ENCODE results near the gene PRMT5.

PRMT5 gene

GRCh38 chr14:22872833-22873520, 56.2 kb downstream of the PRMT5 start:
- no peak for DNase-seq

DNA sequence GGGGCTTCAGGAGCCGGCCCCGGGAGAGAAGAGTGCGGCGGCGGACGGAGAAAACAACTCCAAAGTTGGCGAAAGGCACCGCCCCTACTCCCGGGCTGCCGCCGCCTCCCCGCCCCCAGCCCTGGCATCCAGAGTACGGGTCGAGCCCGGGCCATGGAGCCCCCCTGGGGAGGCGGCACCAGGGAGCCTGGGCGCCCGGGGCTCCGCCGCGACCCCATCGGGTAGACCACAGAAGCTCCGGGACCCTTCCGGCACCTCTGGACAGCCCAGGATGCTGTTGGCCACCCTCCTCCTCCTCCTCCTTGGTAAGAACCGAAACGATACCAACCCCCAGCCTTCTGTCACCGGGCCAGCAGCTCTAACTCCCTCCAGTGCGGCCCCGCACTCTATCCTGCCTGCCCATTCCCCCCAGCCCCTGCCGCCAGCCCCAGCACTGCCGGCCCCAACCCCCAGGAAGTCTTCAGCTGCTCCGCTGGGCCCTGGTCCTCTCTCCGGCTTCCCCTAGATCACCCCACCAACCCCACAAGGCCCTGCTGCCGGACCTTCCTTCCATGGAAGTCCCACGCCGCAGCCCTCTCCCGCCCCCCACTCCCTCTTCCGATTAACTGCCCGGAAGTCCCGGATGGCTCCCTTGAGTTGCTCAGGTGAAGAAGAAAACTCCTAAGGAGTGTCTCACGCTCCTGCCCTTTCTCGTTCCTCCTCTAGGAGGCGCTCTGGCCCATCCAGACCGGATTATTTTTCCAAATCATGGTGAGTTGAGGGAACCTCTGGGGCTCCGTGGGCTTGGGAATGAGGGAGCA, 56.9 kb downstream of the PRMT5 start:
- DNase-seq = peak; percentile 81

DNA sequence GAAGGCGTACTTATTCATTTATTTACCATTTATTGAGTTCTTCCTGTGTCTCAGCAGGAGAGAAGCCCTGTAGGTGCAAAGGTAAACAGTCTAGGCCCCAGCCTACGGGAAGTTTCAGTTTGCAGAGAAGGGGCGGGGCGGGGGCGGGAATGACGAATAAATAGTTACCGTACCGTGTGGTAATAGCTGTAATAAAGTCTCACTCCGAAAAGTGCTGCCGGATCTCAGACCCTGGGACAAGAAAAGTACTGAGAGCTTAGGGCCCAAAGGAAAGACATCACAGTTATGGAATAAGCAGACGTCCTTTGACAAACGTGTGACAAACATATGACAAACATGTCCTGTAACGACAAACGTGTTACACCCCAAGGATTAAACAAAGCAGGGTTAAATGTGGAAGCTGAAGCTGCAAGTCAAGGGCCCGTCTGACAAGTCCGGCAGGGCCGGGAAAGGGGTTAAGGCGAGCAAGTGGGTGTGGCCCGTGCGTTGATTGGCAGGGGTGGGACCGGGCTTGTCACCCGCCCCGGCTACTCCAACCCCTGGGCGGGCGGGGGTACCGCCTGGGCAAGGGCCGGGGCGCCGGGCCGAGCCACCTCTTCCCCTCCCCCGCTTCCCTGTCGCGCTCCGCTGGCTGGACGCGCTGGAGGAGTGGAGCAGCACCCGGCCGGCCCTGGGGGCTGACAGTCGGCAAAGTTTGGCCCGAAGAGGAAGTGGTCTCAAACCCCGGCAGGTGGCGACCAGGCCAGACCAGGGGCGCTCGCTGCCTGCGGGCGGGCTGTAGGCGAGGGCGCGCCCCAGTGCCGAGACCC, 57.7 kb downstream of the PRMT5 start, which contains the start of gene LRP10:
Gene LRP10 (plus strand): TSS at position 517 of the 809 bp plus-strand sequence. CDS start 564 bp downstream, outside the sequence.
- DNase-seq = peak; percentile 89

- DNase-seq = no peak
These were observed 58.4 kb downstream of the PRMT5 start for GRCh38 chr14:22870811-22871223.
